ENCODE results near the gene RHAG.

The RHAG gene

GRCh38 chr6:49557177-49557576, 79.5 kb downstream of the RHAG start:
- no peak for TF ChIP-seq CTCF (conservative IDR thresholded peaks at IDR 0.05; ENCODE audit: low read depth)
- ChIA-PET CTCF (no interaction called here), POLR2A (ENCODE audit: low non-redundant PET) (no interaction called here)
- peak overlapping the region; percentile 76 for H3K27ac ChIP-seq
- DNase-seq (ENCODE audit: low spot score): no peak

- DNase-seq (ENCODE audit: low spot score): peak; percentile 82
- H3K27ac ChIP-seq: peak overlapping the region; percentile 76
- no peak for TF ChIP-seq CTCF (conservative IDR thresholded peaks at IDR 0.05; ENCODE audit: low read depth)
- POLR2A ChIA-PET (ENCODE audit: low non-redundant PET): no interaction called here
- CTCF ChIA-PET: no interaction called here
Observed at GRCh38 chr6:49556429-49556837, 80.2 kb downstream of the RHAG start.

GRCh38 chr6:49555951-49556350, 80.7 kb downstream of the RHAG start:
- CTCF ChIA-PET: no interaction called here
- peak overlapping the region; percentile 83 for H3K27ac ChIP-seq
- DNase-seq (ENCODE audit: low spot score): no peak
- TF ChIP-seq CTCF (conservative IDR thresholded peaks at IDR 0.05; ENCODE audit: low read depth): no peak
- POLR2A ChIA-PET (ENCODE audit: low non-redundant PET): no interaction called here

Measured in RWPE1 (cell line).